ENCODE data around the gene MRPL11. TPM values are rescaled to one million over a fixed set of nuclear protein-coding genes. Genes with fewer than 3 reads are reported as not detected.
A peak's percentile ranks its signal among the peaks of the same experiment; 100 is the strongest.

MRPL11 gene
- total and polyA plus RNA-seq, 2 donors = 45.3 to 84.3 TPM

DNA sequence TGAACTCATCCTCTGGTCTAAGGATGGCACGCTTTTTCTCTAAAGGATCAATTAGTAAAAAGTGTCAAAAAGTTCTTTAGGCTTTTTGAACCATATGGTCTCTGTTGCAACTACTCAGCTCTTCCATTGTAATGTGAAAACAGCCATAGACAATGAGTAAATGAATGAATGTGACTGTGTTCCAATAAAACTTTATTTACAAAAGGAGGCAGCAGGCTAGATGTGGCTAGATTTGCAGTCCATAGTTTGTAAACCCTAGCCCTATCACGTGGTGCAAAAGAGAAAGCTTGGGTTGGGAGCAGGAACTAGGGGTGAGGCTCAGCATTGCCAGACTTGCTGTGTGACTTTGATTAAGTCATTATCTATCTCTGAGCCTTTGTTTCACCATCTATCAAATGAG lies 23.2 kb downstream of the MRPL11 start:
- no peak for DNase-seq (ENCODE audit: low read depth in 6 of 9, low spot score in 9 of 9)
- H3K4me3 ChIP-seq (ENCODE audit: low read length in 2 of 2) = no peak overlapping the region
- peaks cover 19 to 74% of the 10 kb centered on the region in 2 donors for H3K27me3 ChIP-seq (ENCODE audit: control insufficient read depth in 2 of 2, insufficient read depth in 1 of 2, low read length in 1 of 2)
- H3K4me1 ChIP-seq (ENCODE audit: control insufficient read depth in 2 of 2, insufficient read depth in 2 of 2, low read length in 2 of 2) = no peaks in the 10 kb centered on the region
- no peaks in the 10 kb centered on the region for H3K36me3 ChIP-seq (ENCODE audit: control insufficient read depth in 2 of 2, insufficient read depth in 2 of 2, low read length in 1 of 2)
- H3K27ac ChIP-seq (ENCODE audit: low read depth in 1 of 2, low read length in 1 of 2) = no peak overlapping the region
- peaks cover 0 to 5% of the 10 kb centered on the region in 2 donors for H3K9me3 ChIP-seq (ENCODE audit: control insufficient read depth in 2 of 2, insufficient read depth in 1 of 2, low read length in 1 of 2)
- 70% methylated on average over 2 of the region's 2 CpGs for WGBS

DNA sequence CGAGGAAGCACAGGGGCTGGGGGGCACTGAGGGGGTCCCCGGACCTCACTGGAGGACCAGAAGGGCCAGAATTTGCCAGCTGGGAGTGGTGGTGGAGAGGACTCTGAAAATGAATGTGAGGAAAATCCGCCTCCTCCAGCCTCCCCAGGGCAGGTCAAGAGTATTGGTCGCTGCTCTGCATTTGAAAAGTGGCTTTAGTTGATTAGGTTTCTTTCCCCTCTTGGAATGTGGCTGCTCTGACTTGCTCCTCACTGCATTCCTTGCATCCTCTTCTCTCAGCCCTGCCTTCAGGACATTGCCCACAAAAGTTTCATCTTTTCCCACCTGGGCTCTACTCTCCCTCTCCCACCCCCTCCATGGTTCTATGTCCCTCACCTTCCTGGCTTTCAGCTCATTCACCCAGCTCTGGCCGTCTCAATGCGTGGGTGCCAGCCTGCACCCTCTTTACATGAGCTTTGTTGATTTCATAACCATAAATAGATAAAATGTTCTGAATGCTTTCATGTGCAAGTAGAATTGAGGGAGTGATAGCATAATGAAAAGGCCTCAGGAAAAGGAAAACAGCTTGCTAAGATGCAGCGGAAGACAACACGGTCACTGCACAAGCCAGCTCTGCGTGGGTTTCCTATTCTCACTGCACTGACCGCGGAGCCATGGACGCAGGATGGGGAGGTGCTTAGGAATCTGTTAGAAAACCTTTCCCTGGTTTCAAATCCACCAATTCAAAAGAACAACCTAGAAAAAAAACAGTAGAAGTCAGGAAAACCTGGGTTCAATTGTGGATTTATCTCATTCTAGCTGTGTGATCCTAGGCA lies 24.3 kb downstream of the MRPL11 start:
- DNase-seq (ENCODE audit: low read depth in 6 of 9, low spot score in 9 of 9) = no peak

DNA sequence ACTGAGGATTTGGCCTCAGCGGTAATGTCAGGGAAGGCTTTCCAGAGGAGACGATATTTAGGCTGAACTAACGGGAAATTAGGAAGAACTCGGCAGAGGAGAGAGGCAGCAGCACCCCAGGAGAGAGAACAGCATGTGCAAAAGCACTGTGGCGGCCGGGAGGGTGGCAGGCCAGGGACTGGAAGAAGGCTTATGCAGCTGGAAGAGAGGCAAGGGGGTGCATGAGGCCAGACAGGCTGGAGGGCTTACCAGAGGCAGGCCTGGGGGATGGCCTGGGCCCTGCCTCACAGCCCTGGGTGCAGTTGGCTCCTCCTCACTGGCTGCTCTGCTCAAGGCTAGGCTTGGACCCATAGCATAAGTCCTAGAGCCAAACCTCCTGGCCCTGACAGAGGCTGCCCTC lies 25.5 kb downstream of the MRPL11 start:
- H3K27ac ChIP-seq (ENCODE audit: low read depth in 1 of 2, low read length in 1 of 2) = no peak overlapping the region
- H3K4me3 ChIP-seq (ENCODE audit: low read length in 2 of 2) = no peak overlapping the region
- 90% methylated on average over 6 of the region's 6 CpGs for WGBS
- DNase-seq (ENCODE audit: low read depth in 6 of 9, low spot score in 9 of 9) = no peak
- no peaks in the 10 kb centered on the region for H3K9me3 ChIP-seq (ENCODE audit: control insufficient read depth in 2 of 2, insufficient read depth in 1 of 2, low read length in 1 of 2)
- peaks cover 11 to 71% of the 10 kb centered on the region in 2 donors for H3K27me3 ChIP-seq (ENCODE audit: control insufficient read depth in 2 of 2, insufficient read depth in 1 of 2, low read length in 1 of 2)
- H3K4me1 ChIP-seq (ENCODE audit: control insufficient read depth in 2 of 2, insufficient read depth in 2 of 2, low read length in 2 of 2) = peaks cover 4 to 12% of the 10 kb centered on the region in 2 donors
- H3K36me3 ChIP-seq (ENCODE audit: control insufficient read depth in 2 of 2, insufficient read depth in 2 of 2, low read length in 1 of 2) = no peaks in the 10 kb centered on the region

More for the DNA sequence above, 24.3 kb downstream of the MRPL11 start:
- H3K27me3 ChIP-seq (ENCODE audit: control insufficient read depth in 2 of 2, insufficient read depth in 1 of 2, low read length in 1 of 2) = peaks cover 10 to 74% of the 10 kb centered on the region in 2 donors
- peaks cover 0 to 4% of the 10 kb centered on the region in 2 donors for H3K4me1 ChIP-seq (ENCODE audit: control insufficient read depth in 2 of 2, insufficient read depth in 2 of 2, low read length in 2 of 2)
- no peaks in the 10 kb centered on the region for H3K9me3 ChIP-seq (ENCODE audit: control insufficient read depth in 2 of 2, insufficient read depth in 1 of 2, low read length in 1 of 2)
- H3K4me3 ChIP-seq (ENCODE audit: low read length in 2 of 2) = no peak overlapping the region
- WGBS = 62% methylated on average over 12 of the region's 12 CpGs
- H3K27ac ChIP-seq (ENCODE audit: low read depth in 1 of 2, low read length in 1 of 2) = no peak overlapping the region
- H3K36me3 ChIP-seq (ENCODE audit: control insufficient read depth in 2 of 2, insufficient read depth in 2 of 2, low read length in 1 of 2) = no peaks in the 10 kb centered on the region

DNA sequence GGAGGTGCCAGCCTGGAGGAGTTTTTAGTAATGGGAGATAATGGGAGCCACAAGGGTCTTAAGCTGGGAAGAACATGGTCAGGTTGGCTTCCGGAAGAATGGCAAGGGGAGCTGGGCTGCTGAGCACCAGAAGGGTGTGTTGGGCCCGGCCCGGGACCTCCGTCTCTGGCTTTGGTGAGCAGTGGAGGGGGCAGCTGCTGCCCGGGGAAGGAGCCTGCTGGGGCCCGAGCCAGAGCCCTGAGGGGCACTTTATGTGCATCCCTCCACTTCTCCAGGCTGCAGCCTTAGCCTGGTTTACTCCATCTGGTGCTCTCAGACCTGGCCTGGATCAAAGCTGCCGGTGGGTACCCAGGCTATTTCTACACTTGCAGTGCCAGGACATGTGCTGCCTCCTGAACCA lies 26.5 kb downstream of the MRPL11 start:
- Histone ChIP-seq H3K4me3 (ENCODE audit: low read length in 2 of 2) (no peak overlapping the region), H3K4me1 (ENCODE audit: control insufficient read depth in 2 of 2, insufficient read depth in 2 of 2, low read length in 2 of 2) (peaks cover 4 to 12% of the 10 kb centered on the region in 2 donors), H3K36me3 (ENCODE audit: control insufficient read depth in 2 of 2, insufficient read depth in 2 of 2, low read length in 1 of 2) (no peaks in the 10 kb centered on the region), H3K27me3 (ENCODE audit: control insufficient read depth in 2 of 2, insufficient read depth in 1 of 2, low read length in 1 of 2) (peaks cover 11 to 73% of the 10 kb centered on the region in 2 donors), H3K27ac (ENCODE audit: low read depth in 1 of 2, low read length in 1 of 2) (no peak overlapping the region), H3K9me3 (ENCODE audit: control insufficient read depth in 2 of 2, insufficient read depth in 1 of 2, low read length in 1 of 2) (no peaks in the 10 kb centered on the region)
- 88% methylated on average over 7 of the region's 7 CpGs for WGBS
- DNase-seq (ENCODE audit: low read depth in 6 of 9, low spot score in 9 of 9) = no peak

DNA sequence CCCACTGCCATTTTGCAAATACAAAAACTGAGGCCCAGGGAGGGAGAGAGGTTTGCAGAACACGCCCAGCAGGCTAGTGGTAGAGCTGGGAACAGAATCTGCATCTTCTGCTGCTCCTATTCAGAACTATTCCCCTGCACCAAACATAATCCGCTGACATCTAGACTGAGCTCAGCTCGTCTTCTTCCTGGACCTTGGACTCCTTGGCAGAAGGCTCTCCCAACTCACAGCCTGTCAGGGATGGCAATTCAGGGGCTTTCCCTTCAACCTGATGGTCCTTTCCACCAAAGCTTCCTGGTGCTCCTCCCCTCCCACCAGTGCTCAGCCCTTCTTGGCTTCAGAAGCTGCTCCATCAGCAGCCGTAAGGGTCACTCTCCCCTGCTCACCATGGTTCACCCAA lies 27.3 kb downstream of the MRPL11 start:
- Histone ChIP-seq H3K4me1 (ENCODE audit: control insufficient read depth in 2 of 2, insufficient read depth in 2 of 2, low read length in 2 of 2) (peaks cover 4 to 12% of the 10 kb centered on the region in 2 donors), H3K27me3 (ENCODE audit: control insufficient read depth in 2 of 2, insufficient read depth in 1 of 2, low read length in 1 of 2) (peaks cover 11 to 72% of the 10 kb centered on the region in 2 donors), H3K27ac (ENCODE audit: low read depth in 1 of 2, low read length in 1 of 2) (no peak overlapping the region), H3K9me3 (ENCODE audit: control insufficient read depth in 2 of 2, insufficient read depth in 1 of 2, low read length in 1 of 2) (no peaks in the 10 kb centered on the region), H3K36me3 (ENCODE audit: control insufficient read depth in 2 of 2, insufficient read depth in 2 of 2, low read length in 1 of 2) (no peaks in the 10 kb centered on the region), H3K4me3 (ENCODE audit: low read length in 2 of 2) (no peak overlapping the region)
- 84% methylated on average over 4 of the region's 4 CpGs for WGBS
- no peak for DNase-seq (ENCODE audit: low read depth in 6 of 9, low spot score in 9 of 9)

DNA sequence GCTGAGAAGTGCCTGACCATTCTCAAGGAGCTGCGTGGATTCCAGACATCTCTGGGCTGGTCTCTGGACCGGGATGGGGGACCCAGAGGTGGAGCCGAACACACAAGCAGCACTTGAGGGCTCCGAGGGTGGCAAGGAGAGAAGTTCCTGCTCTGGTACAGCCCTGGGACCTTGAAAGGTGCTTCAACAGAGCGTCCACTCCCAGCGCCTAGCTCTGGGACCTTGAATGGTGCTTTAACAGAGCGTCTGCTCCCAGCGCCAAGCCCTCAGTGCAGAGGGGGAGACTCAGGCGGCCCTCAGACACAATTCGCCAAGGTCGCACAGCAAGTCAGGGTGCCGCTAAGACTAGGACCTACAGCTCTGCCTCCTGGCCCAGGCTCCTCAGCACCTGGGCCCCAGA lies 28.5 kb downstream of the MRPL11 start:
- WGBS = 86% methylated on average over 12 of the region's 12 CpGs
- Histone ChIP-seq H3K27me3 (ENCODE audit: control insufficient read depth in 2 of 2, insufficient read depth in 1 of 2, low read length in 1 of 2) (peaks cover 11 to 72% of the 10 kb centered on the region in 2 donors), H3K27ac (ENCODE audit: low read depth in 1 of 2, low read length in 1 of 2) (no peak overlapping the region), H3K36me3 (ENCODE audit: control insufficient read depth in 2 of 2, insufficient read depth in 2 of 2, low read length in 1 of 2) (no peaks in the 10 kb centered on the region), H3K4me3 (ENCODE audit: low read length in 2 of 2) (no peak overlapping the region), H3K9me3 (ENCODE audit: control insufficient read depth in 2 of 2, insufficient read depth in 1 of 2, low read length in 1 of 2) (no peaks in the 10 kb centered on the region), H3K4me1 (ENCODE audit: control insufficient read depth in 2 of 2, insufficient read depth in 2 of 2, low read length in 2 of 2) (peaks cover 4 to 12% of the 10 kb centered on the region in 2 donors)
- DNase-seq (ENCODE audit: low read depth in 6 of 9, low spot score in 9 of 9) = no peak

DNA sequence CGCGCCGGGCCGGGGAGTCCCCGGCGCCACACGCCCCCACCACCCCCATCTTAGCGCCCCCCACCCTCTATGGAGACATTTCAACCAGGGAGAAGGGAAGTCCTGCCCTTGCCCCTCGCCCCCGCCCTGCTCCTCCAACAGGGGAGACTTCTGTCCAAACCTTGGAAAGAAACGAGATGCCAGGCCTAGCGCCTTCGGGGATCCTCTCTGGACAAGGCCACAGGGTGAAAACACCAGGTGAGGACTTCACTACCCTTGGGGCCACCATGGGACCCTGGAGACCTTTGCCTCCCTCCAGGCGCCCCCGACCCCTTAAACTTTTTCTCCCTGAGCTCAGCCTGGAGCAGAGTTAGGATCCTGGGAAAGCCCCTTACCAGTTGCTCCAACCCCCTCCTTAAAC lies 29.4 kb downstream of the MRPL11 start:
- 22% methylated on average over 15 of the region's 15 CpGs for WGBS
- DNase-seq (ENCODE audit: low read depth in 6 of 9, low spot score in 9 of 9) = no peak
- Histone ChIP-seq H3K4me3 (ENCODE audit: low read length in 2 of 2) (no peak overlapping the region), H3K36me3 (ENCODE audit: control insufficient read depth in 2 of 2, insufficient read depth in 2 of 2, low read length in 1 of 2) (no peaks in the 10 kb centered on the region), H3K4me1 (ENCODE audit: control insufficient read depth in 2 of 2, insufficient read depth in 2 of 2, low read length in 2 of 2) (peaks cover 4 to 12% of the 10 kb centered on the region in 2 donors), H3K9me3 (ENCODE audit: control insufficient read depth in 2 of 2, insufficient read depth in 1 of 2, low read length in 1 of 2) (no peaks in the 10 kb centered on the region), H3K27me3 (ENCODE audit: control insufficient read depth in 2 of 2, insufficient read depth in 1 of 2, low read length in 1 of 2) (peaks cover 9 to 66% of the 10 kb centered on the region in 2 donors), H3K27ac (ENCODE audit: low read depth in 1 of 2, low read length in 1 of 2) (no peak overlapping the region)

DNA sequence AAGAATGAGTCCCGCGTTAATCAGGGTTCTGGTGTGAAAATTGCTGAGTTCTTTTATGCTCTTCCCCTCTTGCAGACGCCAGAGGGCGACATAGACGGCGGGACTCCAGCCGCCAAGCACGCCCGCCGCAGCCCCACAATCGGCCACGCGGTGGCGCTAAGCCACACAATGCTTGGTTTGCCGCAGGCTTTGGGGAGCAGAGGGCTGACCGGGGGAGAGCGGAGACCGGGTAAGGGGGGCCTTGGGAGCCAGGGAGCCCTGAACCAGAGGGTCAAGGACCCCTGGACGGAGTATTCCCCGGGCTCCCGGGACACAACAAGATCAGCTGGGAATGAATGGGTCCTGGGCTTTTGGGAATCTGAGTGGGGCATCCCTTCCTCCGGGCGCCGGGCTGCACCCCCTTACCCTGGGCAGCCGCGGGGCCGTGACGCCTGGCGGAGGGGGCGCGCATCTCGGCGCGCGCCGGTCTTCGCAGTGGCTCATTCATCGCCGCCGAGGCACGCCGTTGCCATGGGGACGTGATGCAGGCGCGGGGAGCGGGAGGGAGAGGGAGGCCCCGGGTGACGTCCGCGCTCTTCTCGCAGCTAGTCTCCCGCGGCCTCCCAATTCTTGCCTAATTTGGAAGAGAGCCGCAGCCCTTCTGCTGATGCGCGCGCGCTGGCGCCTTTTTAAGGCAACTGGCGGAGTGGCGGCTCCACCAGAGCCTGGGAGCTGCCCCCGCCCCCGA lies 30.0 kb downstream of the MRPL11 start:
- no peaks in the 10 kb centered on the region for H3K36me3 ChIP-seq (ENCODE audit: control insufficient read depth in 2 of 2, insufficient read depth in 2 of 2, low read length in 1 of 2)
- under 1% methylated on average over 63 of the region's 63 CpGs for WGBS
- peaks cover 4 to 12% of the 10 kb centered on the region in 2 donors for H3K4me1 ChIP-seq (ENCODE audit: control insufficient read depth in 2 of 2, insufficient read depth in 2 of 2, low read length in 2 of 2)
- H3K27ac ChIP-seq (ENCODE audit: low read depth in 1 of 2, low read length in 1 of 2) = no peak overlapping the region
- peak in 8 of 9 donors; percentile 67 to 94 (median 85) for DNase-seq (ENCODE audit: low read depth in 6 of 9, low spot score in 9 of 9)
- H3K9me3 ChIP-seq (ENCODE audit: control insufficient read depth in 2 of 2, insufficient read depth in 1 of 2, low read length in 1 of 2) = no peaks in the 10 kb centered on the region
- H3K27me3 ChIP-seq (ENCODE audit: control insufficient read depth in 2 of 2, insufficient read depth in 1 of 2, low read length in 1 of 2) = peaks cover 10 to 62% of the 10 kb centered on the region in 2 donors
- peak overlapping the region in 1 of 2 donors; percentile 24 for H3K4me3 ChIP-seq (ENCODE audit: low read length in 2 of 2)

DNA sequence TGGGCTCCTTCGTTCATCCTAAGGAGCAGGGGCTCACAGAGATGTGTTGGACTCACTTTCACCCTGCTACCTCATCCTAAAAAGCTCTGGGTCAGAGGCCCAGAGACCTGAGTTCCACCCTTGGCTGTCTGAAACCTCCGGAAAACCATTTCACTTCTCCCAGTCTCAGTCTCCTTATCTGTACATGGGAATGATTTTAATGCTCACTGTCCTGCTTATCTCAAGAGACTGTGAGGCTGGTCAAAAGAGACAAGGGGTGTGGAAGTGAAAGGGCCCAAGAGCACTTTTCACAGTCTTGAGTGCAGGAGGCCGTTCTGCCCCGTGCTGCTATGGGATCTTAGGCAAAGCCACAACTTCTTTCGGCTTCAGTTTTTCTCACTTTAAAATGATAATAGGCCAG lies 31.0 kb downstream of the MRPL11 start:
- H3K36me3 ChIP-seq (ENCODE audit: control insufficient read depth in 2 of 2, insufficient read depth in 2 of 2, low read length in 1 of 2) = no peaks in the 10 kb centered on the region
- 79% methylated on average over 5 of the region's 5 CpGs for WGBS
- DNase-seq (ENCODE audit: low read depth in 6 of 9, low spot score in 9 of 9) = no peak
- no peak overlapping the region for H3K4me3 ChIP-seq (ENCODE audit: low read length in 2 of 2)
- peaks cover 4 to 12% of the 10 kb centered on the region in 2 donors for H3K4me1 ChIP-seq (ENCODE audit: control insufficient read depth in 2 of 2, insufficient read depth in 2 of 2, low read length in 2 of 2)
- H3K27me3 ChIP-seq (ENCODE audit: control insufficient read depth in 2 of 2, insufficient read depth in 1 of 2, low read length in 1 of 2) = peaks cover 12 to 61% of the 10 kb centered on the region in 2 donors
- no peak overlapping the region for H3K27ac ChIP-seq (ENCODE audit: low read depth in 1 of 2, low read length in 1 of 2)
- no peaks in the 10 kb centered on the region for H3K9me3 ChIP-seq (ENCODE audit: control insufficient read depth in 2 of 2, insufficient read depth in 1 of 2, low read length in 1 of 2)
